Retinal pigment epithelial cell (primary cell): ENCODE data around the gene BACH2.

Experiments
- DNase-seq: peaks from one replicate; pipeline ENCODE4 v3.0.0-alpha.2; 2010; ENCODE audit warnings: low read depth
- H3K4me3 ChIP-seq: 2 replicates; pipeline ENCODE4 v1.5.1; 2011; ENCODE audit warnings: mild to moderate bottlenecking, low read length, control low read depth, moderate library complexity
- TF ChIP-seq, protein P1 (sequence below): conservative IDR thresholded peaks from 2 replicates; pipeline ENCODE4 v1.5.1; 2011; ENCODE audit warnings: low read depth, low read length, control low read depth, inconsistent platforms

Gene BACH2

DNA sequence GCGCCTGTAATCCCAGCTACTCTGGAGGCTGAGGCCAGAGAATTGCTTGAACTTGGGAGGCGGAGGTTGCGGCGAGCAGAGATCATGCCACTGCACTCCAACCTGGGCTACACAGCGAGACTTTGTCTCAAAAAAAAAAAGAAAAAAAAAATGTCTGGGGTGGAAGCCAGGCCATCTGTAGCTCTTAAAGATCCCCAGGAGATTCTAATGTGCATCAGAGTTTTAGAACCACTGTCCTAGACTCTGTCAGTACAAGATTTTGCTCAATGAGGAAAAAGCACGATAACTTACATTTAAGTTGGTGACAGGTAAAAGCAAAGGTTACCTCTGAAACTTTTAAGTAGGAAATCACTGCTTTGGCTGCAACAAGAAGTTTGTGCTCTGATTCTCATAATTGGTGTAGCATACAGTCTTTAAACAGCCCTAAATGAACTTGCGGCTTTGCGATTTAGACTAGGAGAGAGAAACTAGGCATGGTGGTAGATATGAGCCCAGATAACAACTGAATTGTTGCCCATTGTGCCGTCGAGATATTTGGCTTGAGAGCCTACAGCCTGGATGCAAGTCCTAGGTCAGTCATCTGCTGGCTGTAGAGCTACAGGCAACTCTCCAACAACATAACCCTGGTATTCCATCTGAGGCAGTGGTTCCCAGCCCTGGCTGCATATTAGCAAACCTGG is 67.2 kb downstream of the BACH2 start:
- TF ChIP-seq, protein P1, sequence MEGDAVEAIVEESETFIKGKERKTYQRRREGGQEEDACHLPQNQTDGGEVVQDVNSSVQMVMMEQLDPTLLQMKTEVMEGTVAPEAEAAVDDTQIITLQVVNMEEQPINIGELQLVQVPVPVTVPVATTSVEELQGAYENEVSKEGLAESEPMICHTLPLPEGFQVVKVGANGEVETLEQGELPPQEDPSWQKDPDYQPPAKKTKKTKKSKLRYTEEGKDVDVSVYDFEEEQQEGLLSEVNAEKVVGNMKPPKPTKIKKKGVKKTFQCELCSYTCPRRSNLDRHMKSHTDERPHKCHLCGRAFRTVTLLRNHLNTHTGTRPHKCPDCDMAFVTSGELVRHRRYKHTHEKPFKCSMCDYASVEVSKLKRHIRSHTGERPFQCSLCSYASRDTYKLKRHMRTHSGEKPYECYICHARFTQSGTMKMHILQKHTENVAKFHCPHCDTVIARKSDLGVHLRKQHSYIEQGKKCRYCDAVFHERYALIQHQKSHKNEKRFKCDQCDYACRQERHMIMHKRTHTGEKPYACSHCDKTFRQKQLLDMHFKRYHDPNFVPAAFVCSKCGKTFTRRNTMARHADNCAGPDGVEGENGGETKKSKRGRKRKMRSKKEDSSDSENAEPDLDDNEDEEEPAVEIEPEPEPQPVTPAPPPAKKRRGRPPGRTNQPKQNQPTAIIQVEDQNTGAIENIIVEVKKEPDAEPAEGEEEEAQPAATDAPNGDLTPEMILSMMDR = no peak
- no peak overlapping the region for H3K4me3 ChIP-seq
- no peak for DNase-seq

DNA sequence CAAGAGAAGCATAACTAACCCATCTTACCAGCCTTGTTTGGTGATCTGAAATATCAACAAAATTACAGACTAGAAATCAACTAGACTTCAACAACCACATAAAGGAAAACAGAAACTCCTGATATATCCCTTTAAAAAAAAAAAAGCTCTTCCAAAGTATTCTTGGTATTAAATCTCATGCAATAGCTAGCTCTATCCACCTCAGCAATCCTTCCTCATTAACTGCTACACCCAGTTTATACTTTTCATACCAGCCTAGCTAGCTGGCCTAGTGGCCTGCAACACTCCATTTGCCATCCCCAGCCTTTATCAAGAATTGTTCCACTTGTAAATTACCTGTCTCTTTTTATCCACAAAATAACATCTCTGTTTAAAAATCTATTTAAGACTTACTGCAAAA is 69.0 kb downstream of the BACH2 start:
- TF ChIP-seq, protein P1 = no peak
- no peak for DNase-seq
- H3K4me3 ChIP-seq = no peak overlapping the region

DNA sequence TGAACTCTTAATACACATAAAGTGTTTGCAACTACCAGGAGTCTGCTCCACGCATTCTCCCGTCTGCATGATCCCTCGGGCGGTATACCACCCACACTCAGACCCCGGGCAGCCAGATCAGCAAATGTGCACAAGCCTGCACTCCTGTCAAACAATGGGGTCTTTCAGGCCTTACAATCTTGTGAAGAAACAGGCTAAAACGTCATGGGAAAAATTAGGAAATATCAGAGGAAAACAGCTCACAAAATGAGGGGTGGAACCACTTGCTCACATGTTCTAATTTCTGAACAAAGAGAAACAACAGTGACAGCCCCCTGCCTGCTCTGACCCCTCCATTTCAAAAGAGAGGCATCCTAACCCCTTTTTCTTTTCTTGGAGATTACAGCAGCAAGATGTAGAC is 69.4 kb downstream of the BACH2 start:
- TF ChIP-seq, protein P1 = no peak
- no peak for DNase-seq
- no peak overlapping the region for H3K4me3 ChIP-seq

DNA sequence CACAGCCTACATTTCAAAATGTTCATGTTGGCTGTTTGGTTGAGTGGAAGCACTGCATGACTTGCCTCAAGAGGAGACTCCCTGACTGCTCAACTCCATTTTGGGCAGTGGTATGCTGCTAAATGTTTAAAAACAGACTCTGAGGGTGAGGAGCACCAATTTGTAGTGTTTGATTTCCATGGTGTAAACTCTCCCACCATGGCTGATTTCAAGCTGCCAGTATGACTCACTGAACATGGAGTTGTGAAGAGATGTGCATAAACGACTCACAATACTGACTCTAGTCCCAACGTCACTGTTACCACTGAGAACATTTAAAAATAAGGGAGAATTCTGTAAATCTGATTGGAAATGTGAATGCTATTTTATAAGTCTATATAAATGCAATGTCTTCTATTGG is 70.4 kb downstream of the BACH2 start:
- no peak for DNase-seq
- TF ChIP-seq, protein P1 = no peak
- H3K4me3 ChIP-seq = no peak overlapping the region

DNA sequence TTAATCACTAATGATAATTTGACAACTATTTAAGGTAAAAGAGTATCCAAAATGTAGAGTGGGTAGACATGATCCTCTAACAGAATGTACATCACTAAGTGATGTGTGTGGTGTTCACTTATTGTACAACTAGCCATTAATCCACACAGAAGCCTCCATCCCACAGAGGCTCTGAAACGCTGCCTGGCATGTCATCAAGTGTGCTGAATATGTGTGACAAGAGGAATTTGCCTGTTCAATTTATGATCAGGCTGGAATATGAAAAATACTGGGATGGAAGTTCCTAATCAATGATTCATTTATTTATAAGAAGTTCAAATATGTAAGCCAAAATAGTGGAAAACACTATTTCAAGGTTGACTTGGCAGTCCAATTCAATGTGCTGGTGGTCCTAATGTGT is 72.4 kb downstream of the BACH2 start:
- no peak for DNase-seq
- H3K4me3 ChIP-seq = no peak overlapping the region
- TF ChIP-seq, protein P1 = no peak

DNA sequence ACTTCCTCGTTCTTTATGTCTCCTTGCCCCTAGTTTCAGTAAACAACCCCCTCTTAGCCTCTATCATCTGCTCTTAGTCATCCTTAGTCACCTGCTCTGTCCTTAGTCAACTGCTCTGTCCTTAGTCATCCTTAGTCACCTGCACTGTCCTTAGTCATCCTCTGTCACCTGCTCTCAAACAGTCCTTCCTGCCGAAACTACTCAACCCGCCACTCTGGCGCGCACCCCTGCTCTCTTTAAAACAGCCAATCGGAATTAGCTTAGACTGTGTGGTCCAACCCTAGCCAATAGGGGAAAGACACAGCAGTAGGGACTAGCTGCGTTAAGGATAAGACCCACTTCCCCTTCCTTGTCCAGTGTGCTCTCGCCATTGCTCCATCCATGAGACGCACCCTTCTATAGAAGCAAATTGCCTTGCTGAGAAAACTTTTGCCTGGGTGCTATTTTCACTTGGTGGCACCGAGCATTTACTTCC is 73.9 kb downstream of the BACH2 start:
- no peak for DNase-seq
- TF ChIP-seq, protein P1 = no peak
- H3K4me3 ChIP-seq = no peak overlapping the region

DNA sequence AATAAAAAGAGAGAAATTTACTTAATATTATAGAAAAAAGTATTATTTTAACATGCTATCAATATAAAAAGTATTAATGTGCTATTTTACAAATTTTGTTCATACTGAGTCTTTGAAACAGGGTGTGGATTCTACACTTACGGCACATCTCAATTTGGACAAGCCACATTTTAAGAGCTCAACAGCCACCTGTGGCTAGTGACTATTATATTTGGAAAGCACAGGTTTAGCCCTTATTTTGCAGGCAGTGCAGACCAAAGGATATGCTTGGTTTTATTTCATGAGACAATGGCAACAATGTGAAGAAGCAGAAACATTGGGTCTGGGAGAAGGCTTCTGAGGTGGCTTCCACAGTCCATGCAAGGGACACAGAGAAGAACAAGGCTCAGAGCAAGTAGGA is 74.6 kb downstream of the BACH2 start:
- DNase-seq = no peak

More for the DNA sequence above, 74.6 kb downstream of the BACH2 start:
- H3K4me3 ChIP-seq = no peak overlapping the region
- TF ChIP-seq, protein P1 = no peak
